ENCODE measurements around the gene ZNF610. TPM values are rescaled to one million over a fixed set of nuclear protein-coding genes. Genes with fewer than 3 reads are reported as not detected.
"Not testable (repeated sequence)": the region's sequence is repeated elsewhere in the genome, so short reads cannot be mapped to it uniquely, and the experiment has no call there.

ZNF610 gene
- under 1 TPM in 1 of 6 experiments, not detected in 5; 0.14 TPM for total RNA-seq (2021; fragmentation: NEBNext Ultra II Directional; extraction: Animal tissue kit (Norgen Biotek cat#: 25700))
- long read RNA-seq: 0 reads

DNA sequence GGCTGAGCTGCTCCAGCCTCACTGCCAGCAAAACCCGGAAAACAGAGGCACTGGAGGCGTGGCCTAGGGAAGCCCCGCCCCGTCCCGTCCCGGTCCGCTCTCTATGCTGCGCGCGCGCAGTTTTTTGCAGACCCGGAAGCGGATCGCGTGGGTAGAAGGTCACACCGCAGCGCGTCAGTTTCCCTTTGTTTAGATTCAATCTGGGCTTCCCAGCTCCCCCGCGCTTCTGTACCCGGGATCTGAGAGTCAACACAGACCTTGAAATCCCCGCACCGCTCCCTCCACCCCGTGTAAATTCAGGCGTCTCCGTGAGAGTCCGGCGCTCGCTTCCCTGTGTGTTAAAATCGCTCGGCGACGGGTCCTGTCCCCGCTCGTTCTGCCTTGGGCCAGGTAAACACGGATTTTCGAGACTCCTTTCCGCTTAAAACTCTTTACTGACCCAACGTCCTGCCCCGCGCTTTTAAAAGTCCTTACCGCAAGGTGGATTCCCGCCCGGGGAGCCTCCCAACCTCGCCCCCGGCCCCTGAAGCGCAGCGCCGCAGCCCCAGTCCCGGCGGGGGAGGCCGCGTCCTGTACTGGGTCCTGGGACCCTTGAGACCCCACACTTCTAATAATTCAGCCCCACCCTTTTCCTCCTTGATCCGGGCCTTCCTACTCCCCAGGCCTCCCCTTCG lies at the start of gene ZNF610:
Gene ZNF610, plus strand, starts transcription at position 127 of the 674 bp plus-strand sequence. CDS start 12,930 bp downstream, outside the sequence.
- Mint-ChIP-seq H3K27me3 (ENCODE audit: insufficient read depth) (peaks cover 6% of the 10 kb centered on the region), H3K9me3 (peaks cover 69% of the 10 kb centered on the region), H3K27ac (no peak within 1 kb of the TSS), H3K4me3 (no peak within 1 kb of the TSS), H3K36me3 (ENCODE audit: low read depth) (peaks cover 18% of the 10 kb centered on the region), H3K4me1 (ENCODE audit: low read depth) (no peaks in the 10 kb centered on the region)
- no peak for DNase-seq
- no peak for TF ChIP-seq CTCF (IDR thresholded peaks at IDR 0.05)

DNA sequence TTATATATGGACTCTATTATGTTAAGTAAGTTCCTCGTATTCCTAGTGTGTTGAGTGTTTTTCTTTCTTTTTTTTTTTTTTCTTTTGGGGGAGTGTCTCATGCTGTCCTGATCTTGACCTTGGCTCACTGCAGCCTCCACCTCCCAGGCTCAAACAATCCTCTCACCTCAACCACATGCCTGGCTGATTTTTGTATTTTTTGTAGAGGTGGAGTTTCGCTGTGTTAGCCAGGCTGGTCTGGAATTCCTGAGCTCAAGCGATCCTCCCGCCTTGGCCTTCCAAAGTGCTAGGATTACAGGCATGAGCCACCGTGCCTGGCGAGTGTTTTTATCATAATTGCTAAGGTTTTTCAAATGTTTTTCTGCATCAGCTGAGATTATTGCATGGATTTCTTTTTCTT lies 49.8 kb upstream of the ZNF610 start:
- Mint-ChIP-seq H3K36me3 (ENCODE audit: low read depth) (peaks cover 89% of the 10 kb centered on the region), H3K27me3 (ENCODE audit: insufficient read depth) (no peaks in the 10 kb centered on the region; the same call in 1 of the 2 replicates), H3K27ac (no peak overlapping the region), H3K4me1 (ENCODE audit: low read depth) (no peaks in the 10 kb centered on the region), H3K4me3 (no peak overlapping the region), H3K9me3 (peaks cover 36% of the 10 kb centered on the region)
- no peak for TF ChIP-seq CTCF (IDR thresholded peaks at IDR 0.05)
- DNase-seq: no peak

DNA sequence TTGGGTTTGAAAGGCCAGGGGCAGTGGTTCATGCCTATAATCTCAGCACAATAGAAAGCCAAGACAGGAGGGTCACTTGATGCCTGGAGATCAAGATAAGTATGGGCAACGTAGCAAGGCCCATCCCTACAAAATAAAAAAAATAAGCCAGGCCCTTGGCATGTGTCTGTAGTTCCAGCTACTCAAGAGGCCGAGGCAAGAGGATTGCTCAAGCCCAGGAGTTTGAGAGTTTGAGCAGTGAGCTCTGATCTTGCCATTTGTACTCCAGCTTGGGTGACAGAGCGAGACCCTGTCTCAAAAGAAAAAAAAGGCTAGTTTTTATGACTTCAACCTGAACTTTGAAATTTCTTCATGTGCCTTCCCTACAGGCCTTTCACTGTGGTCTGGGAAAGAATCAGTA lies 44.3 kb upstream of the ZNF610 start:
- no peaks in the 10 kb centered on the region for H3K27me3 Mint-ChIP-seq (ENCODE audit: insufficient read depth)
- no peak overlapping the region for H3K27ac Mint-ChIP-seq
- TF ChIP-seq CTCF (IDR thresholded peaks at IDR 0.05): no peak
- DNase-seq: no peak
- peaks cover 48% of the 10 kb centered on the region for H3K9me3 Mint-ChIP-seq
- H3K4me1 Mint-ChIP-seq (ENCODE audit: low read depth): peaks cover 8% of the 10 kb centered on the region; the same call in 1 of the 2 replicates
- no peak overlapping the region for H3K4me3 Mint-ChIP-seq
- peaks cover 64% of the 10 kb centered on the region for H3K36me3 Mint-ChIP-seq (ENCODE audit: low read depth)

- not testable (repeated sequence) for H3K27ac Mint-ChIP-seq; DNase-seq; H3K27me3 Mint-ChIP-seq (ENCODE audit: insufficient read depth); H3K4me3 Mint-ChIP-seq
- peaks cover 46% of the 10 kb centered on the region for H3K9me3 Mint-ChIP-seq
- peaks cover 14% of the 10 kb centered on the region for H3K4me1 Mint-ChIP-seq (ENCODE audit: low read depth)
- peaks cover 59% of the 10 kb centered on the region for H3K36me3 Mint-ChIP-seq (ENCODE audit: low read depth)
These were observed 43.1 kb upstream of the ZNF610 start for GRCh38 chr19:52292946-52293345.

GRCh38 chr19:52296400-52296772 lies 39.7 kb upstream of the ZNF610 start:
- peaks cover 21% of the 10 kb centered on the region for H3K4me1 Mint-ChIP-seq (ENCODE audit: low read depth)
- H3K9me3 Mint-ChIP-seq: peaks cover 35% of the 10 kb centered on the region
- H3K27me3 Mint-ChIP-seq (ENCODE audit: insufficient read depth): peaks cover 4% of the 10 kb centered on the region
- TF ChIP-seq CTCF (IDR thresholded peaks at IDR 0.05): no peak
- peak overlapping the region; percentile 67 for H3K27ac Mint-ChIP-seq
- DNase-seq: no peak
- peak overlapping the region; percentile 92 for H3K4me3 Mint-ChIP-seq
- H3K36me3 Mint-ChIP-seq (ENCODE audit: low read depth): peaks cover 65% of the 10 kb centered on the region

DNA sequence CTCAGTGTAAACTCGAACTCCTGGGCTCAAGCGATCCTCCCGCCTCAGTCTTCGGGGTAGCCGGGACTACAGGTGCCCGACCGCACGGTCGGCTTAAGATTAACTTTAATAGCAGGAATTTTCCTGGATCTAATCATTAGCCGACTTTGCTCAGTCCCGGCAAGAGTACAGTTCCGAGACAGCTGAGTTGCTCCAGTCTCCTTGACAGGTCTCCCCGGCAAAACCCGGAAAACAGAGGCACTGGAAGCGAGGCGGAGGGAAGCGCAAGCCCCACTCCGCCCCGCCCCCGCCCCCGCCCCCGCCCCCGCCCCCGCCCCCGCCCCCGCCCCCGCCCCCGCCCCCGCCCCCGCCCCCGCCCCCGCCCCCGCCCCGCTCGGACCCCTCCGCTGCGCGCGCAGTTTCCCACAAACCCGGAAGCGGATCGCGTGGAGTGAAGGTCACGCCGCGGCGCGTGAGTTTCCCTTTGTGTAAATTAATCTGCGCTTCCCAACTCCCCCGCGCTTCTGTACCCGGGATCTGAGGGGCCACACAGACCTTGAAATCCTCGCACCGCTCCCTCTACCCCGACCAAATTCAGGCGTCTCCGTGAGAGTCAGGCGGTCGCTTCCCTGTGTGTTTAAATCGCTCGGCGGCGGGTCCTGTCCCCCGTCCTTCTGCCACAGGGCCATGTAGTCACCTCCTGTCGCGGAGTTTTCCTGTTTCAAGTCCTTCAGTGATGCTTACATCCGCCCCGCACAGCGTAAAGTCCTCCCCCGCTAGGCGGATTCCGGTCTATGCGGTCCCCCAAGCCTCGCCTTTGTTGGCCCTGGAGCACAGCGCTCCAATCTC lies 39.1 kb upstream of the ZNF610 start, which contains the start of gene ZNF480:
Gene ZNF480, plus strand, starts transcription at position 397 of the 828 bp plus-strand sequence. CDS start 3,244 bp downstream, outside the sequence.
- peak; percentile 32; the same call in 1 of the 2 replicates for TF ChIP-seq CTCF (IDR thresholded peaks at IDR 0.05)
- H3K4me3 Mint-ChIP-seq: peak within 1 kb of the TSS; percentile 93
- H3K27ac Mint-ChIP-seq: peak within 1 kb of the TSS; percentile 95
- H3K9me3 Mint-ChIP-seq: peaks cover 39% of the 10 kb centered on the region
- DNase-seq: peak; percentile 64
- peaks cover 65% of the 10 kb centered on the region for H3K36me3 Mint-ChIP-seq (ENCODE audit: low read depth)
- H3K4me1 Mint-ChIP-seq (ENCODE audit: low read depth): peaks cover 21% of the 10 kb centered on the region
- peaks cover 4% of the 10 kb centered on the region for H3K27me3 Mint-ChIP-seq (ENCODE audit: insufficient read depth)
